ENCODE results near the gene SPPL2C.

The SPPL2C gene

GRCh38 chr17:45844695-45845375, at the start of gene SPPL2C:
TSS of gene SPPL2C (plus strand) at chr17:45844881. CDS start at chr17:45844907, 26 bp downstream.
- no peak for DNase-seq

- DNase-seq, result no peak
Measured at GRCh38 chr17:45800816-45801215, 43.9 kb upstream of the SPPL2C start.

GRCh38 chr17:45801421-45801820, 43.3 kb upstream of the SPPL2C start:
- no peak for DNase-seq

- DNase-seq, result no peak
Measured at GRCh38 chr17:45808845-45809244, 35.8 kb upstream of the SPPL2C start.

- DNase-seq, result no peak
Measured at GRCh38 chr17:45809499-45809898, 35.2 kb upstream of the SPPL2C start.

GRCh38 chr17:45812102-45812501, 32.6 kb upstream of the SPPL2C start:
- no peak for DNase-seq

GRCh38 chr17:45813048-45813725, 31.5 kb upstream of the SPPL2C start:
- no peak for DNase-seq

GRCh38 chr17:45814622-45815606, 29.8 kb upstream of the SPPL2C start:
- DNase-seq, result no peak

- DNase-seq, result no peak
Measured at GRCh38 chr17:45815752-45816151, 28.9 kb upstream of the SPPL2C start.

- DNase-seq, result no peak
Measured at GRCh38 chr17:45818041-45818440, 26.6 kb upstream of the SPPL2C start.

GRCh38 chr17:45818699-45819098, 26.0 kb upstream of the SPPL2C start:
- no peak for DNase-seq

- no peak for DNase-seq
Measured at GRCh38 chr17:45819632-45820031, 25.0 kb upstream of the SPPL2C start.

GRCh38 chr17:45820052-45820780, 24.5 kb upstream of the SPPL2C start:
- DNase-seq, result no peak

GRCh38 chr17:45821147-45821546, 23.5 kb upstream of the SPPL2C start:
- no peak for DNase-seq

- no peak for DNase-seq
Measured at GRCh38 chr17:45823598-45823997, 21.1 kb upstream of the SPPL2C start.

GRCh38 chr17:45824475-45824874, 20.2 kb upstream of the SPPL2C start:
- no peak for DNase-seq

GRCh38 chr17:45824901-45825492, 19.7 kb upstream of the SPPL2C start:
- DNase-seq, result no peak

- no peak for DNase-seq
Measured at GRCh38 chr17:45825792-45826191, 18.9 kb upstream of the SPPL2C start.

- DNase-seq, result no peak
Measured at GRCh38 chr17:45826919-45827588, 17.6 kb upstream of the SPPL2C start.

- DNase-seq, result no peak
Measured at GRCh38 chr17:45828171-45828570, 16.5 kb upstream of the SPPL2C start.

- no peak for DNase-seq
Measured at GRCh38 chr17:45828582-45829133, 16.0 kb upstream of the SPPL2C start.
